HEK293 (cell line): ENCODE measurements around the gene TSSK3.

Source experiments
- CTCF ChIA-PET: fragments of 350-600 bp; formaldehyde crosslinking; extraction: SDS; loops from one replicate; lab custom pipeline; 2021; ENCODE audit warnings: antibody characterized with exemption; lab: Yijun Ruan, JAX
- POLR2A ChIA-PET: fragments of 300-600 bp; formaldehyde crosslinking; extraction: SDS; loops from one replicate; lab custom pipeline; 2020; ENCODE audit warnings: antibody characterized with exemption, inconsistent platforms; lab: Yijun Ruan, JAX
- H3K27ac ChIP-seq: fragments of 200-500 bp; sonication (Bioruptor generic); 2 replicates; pipeline ENCODE4 v1.5.1; 2014; ENCODE audit warnings: low read depth, low read length, control low read depth, inconsistent platforms; ENCODE audit errors: extremely low read depth
- H3K36me3 ChIP-seq, 2 experiments: fragments of 200-500 bp in 1 of 2; sonication (Bioruptor generic) in 1 of 2; 1 replicate in 1 of 2; 2 replicates in 1 of 2; pipeline ENCODE4 v1.5.1; 2014 to 2017; ENCODE audit warnings: inconsistent platforms in 2 of 2, low read length in 2 of 2; ENCODE audit not compliant: control insufficient read depth in 2 of 2, insufficient read depth in 1 of 2
- H3K4me1 ChIP-seq: fragments of 200-500 bp; sonication (Bioruptor generic); 2 replicates; pipeline ENCODE4 v1.5.1; 2014; ENCODE audit warnings: mild to moderate bottlenecking, low read length, inconsistent platforms; ENCODE audit not compliant: control insufficient read depth, insufficient read depth
- H3K4me3 ChIP-seq: 2 replicates; pipeline ENCODE4 v1.5.1; 2011; ENCODE audit warnings: low read depth, mild to moderate bottlenecking, control low read depth, low read length, moderate library complexity
- H3K9me3 ChIP-seq: fragments of 200-500 bp; sonication (Bioruptor generic); 2 replicates; pipeline ENCODE4 v1.5.1; 2014; ENCODE audit warnings: low read depth, low read length, inconsistent platforms; ENCODE audit not compliant: control insufficient read depth, insufficient read depth
- GFI1B ChIP-seq: fragments of 450-650 bp; formaldehyde crosslinking; IDR thresholded peaks from 2 replicates; pipeline ENCODE4 v1.5.1; 2016; ENCODE audit warnings: missing biosample characterization, missing genetic modification characterization
- ZBTB10 ChIP-seq: fragments of 450-650 bp; formaldehyde crosslinking; IDR thresholded peaks from 2 replicates; pipeline ENCODE4 v1.5.1; 2016; ENCODE audit warnings: missing biosample characterization, missing genetic modification characterization
- ZBTB17 ChIP-seq: fragments of 450-650 bp; formaldehyde crosslinking; IDR thresholded peaks from 2 replicates; pipeline ENCODE4 v1.5.1; 2016; ENCODE audit warnings: missing biosample characterization, missing genetic modification characterization
- ZBTB48 ChIP-seq: fragments of 450-650 bp; formaldehyde crosslinking; IDR thresholded peaks from 2 replicates; pipeline ENCODE4 v1.5.1; 2016; ENCODE audit warnings: missing biosample characterization, missing genetic modification characterization
- ZFP41 ChIP-seq: fragments of 450-650 bp; formaldehyde crosslinking; IDR thresholded peaks from 2 replicates; pipeline ENCODE4 v1.5.1; 2016; ENCODE audit warnings: missing biosample characterization, missing genetic modification characterization, borderline replicate concordance
- ZNF175 ChIP-seq: fragments of 450-650 bp; formaldehyde crosslinking; IDR thresholded peaks from 2 replicates; pipeline ENCODE4 v1.5.1; 2016; ENCODE audit warnings: missing biosample characterization, missing genetic modification characterization
- ZNF2 ChIP-seq: fragments of 450-650 bp; formaldehyde crosslinking; IDR thresholded peaks from 2 replicates; pipeline ENCODE4 v1.5.1; 2016; ENCODE audit warnings: missing biosample characterization, missing genetic modification characterization
- ZNF211 ChIP-seq: fragments of 450-650 bp; formaldehyde crosslinking; IDR thresholded peaks from 2 replicates; pipeline ENCODE4 v1.5.1; 2016; ENCODE audit warnings: low read depth, missing biosample characterization, missing genetic modification characterization
- ZNF501 ChIP-seq: fragments of 450-650 bp; formaldehyde crosslinking; IDR thresholded peaks from 2 replicates; pipeline ENCODE4 v1.5.1; 2016; ENCODE audit warnings: missing biosample characterization, missing genetic modification characterization
- ZNF600 ChIP-seq: fragments of 450-650 bp; formaldehyde crosslinking; IDR thresholded peaks from 2 replicates; pipeline ENCODE4 v1.5.1; 2016; ENCODE audit warnings: missing biosample characterization, missing genetic modification characterization
- ZNF654 ChIP-seq: fragments of 450-650 bp; formaldehyde crosslinking; IDR thresholded peaks from 2 replicates; pipeline ENCODE4 v1.5.1; 2016; ENCODE audit warnings: low read depth, missing biosample characterization, missing genetic modification characterization
- ZNF777 ChIP-seq: fragments of 450-650 bp; formaldehyde crosslinking; IDR thresholded peaks from 2 replicates; pipeline ENCODE4 v1.5.1; 2017; ENCODE audit warnings: missing biosample characterization, missing genetic modification characterization, borderline replicate concordance
- ZNF837 ChIP-seq: fragments of 450-650 bp; formaldehyde crosslinking; IDR thresholded peaks from 2 replicates; pipeline ENCODE4 v1.5.1; 2016; ENCODE audit warnings: missing biosample characterization, missing genetic modification characterization
- ZNF843 ChIP-seq: fragments of 450-650 bp; formaldehyde crosslinking; IDR thresholded peaks from 2 replicates; pipeline ENCODE4 v1.5.1; 2016; ENCODE audit warnings: missing biosample characterization, missing genetic modification characterization
- ZSCAN30 ChIP-seq: fragments of 450-650 bp; IDR thresholded peaks from 2 replicates; pipeline ENCODE4 v1.5.1; 2018; ENCODE audit warnings: missing biosample characterization, mild to moderate bottlenecking, missing genetic modification characterization, moderate library complexity
- ZXDB ChIP-seq: fragments of 450-650 bp; formaldehyde crosslinking; IDR thresholded peaks from 2 replicates; pipeline ENCODE4 v1.5.1; 2016; ENCODE audit warnings: missing biosample characterization, missing genetic modification characterization
- TF ChIP-seq, protein P1 (sequence below): fragments of 450-650 bp; formaldehyde crosslinking; IDR thresholded peaks from 2 replicates; pipeline ENCODE4 v1.5.1; 2016; ENCODE audit warnings: missing biosample characterization, missing genetic modification characterization
- TF ChIP-seq, protein P2 (sequence below): fragments of 450-650 bp; formaldehyde crosslinking; IDR thresholded peaks from 2 replicates; pipeline ENCODE4 v1.5.1; 2016; ENCODE audit warnings: missing biosample characterization, missing genetic modification characterization
- TF ChIP-seq, protein P3 (sequence below): fragments of 450-650 bp; formaldehyde crosslinking; IDR thresholded peaks from 2 replicates; pipeline ENCODE4 v1.5.1; 2016; ENCODE audit warnings: missing biosample characterization, missing genetic modification characterization, borderline replicate concordance

TSSK3 gene

GRCh38 chr1:32411261-32411660, 48.9 kb downstream of the TSSK3 start:
- Histone ChIP-seq H3K36me3 (no peaks in the 10 kb centered on the region), H3K4me3 (no peak overlapping the region)
- POLR2A ChIA-PET = interaction anchor here (1.3 kb wide), 1 partner anchor 17 kb away, joined by 4 read pairs; the partner anchor contains the start of gene BSDC1
- no peak for TF ChIP-seq ZBTB10 (tag by site-specific recombination)
- no peak for TF ChIP-seq ZNF837
- TF ChIP-seq ZNF211 (tag by site-specific recombination) = no peak
- TF ChIP-seq, protein P1, sequence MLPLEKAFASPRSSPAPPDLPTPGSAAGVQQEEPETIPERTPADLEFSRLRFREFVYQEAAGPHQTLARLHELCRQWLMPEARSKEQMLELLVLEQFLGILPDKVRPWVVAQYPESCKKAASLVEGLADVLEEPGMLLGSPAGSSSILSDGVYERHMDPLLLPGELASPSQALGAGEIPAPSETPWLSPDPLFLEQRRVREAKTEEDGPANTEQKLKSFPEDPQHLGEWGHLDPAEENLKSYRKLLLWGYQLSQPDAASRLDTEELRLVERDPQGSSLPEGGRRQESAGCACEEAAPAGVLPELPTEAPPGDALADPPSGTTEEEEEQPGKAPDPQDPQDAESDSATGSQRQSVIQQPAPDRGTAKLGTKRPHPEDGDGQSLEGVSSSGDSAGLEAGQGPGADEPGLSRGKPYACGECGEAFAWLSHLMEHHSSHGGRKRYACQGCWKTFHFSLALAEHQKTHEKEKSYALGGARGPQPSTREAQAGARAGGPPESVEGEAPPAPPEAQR (tag by site-specific recombination) = no peak
- TF ChIP-seq, all 188 proteins: peak for 0
- no peaks in the 10 kb centered on the region for H3K4me1 ChIP-seq
- CTCF ChIA-PET = interaction anchor here (0.6 to 7.1 kb wide), 4 partner anchors 10 to 235 kb away, joined by 3 to 105 read pairs (median 4); no protein-coding TSS in a partner anchor
- H3K27ac ChIP-seq = no peak overlapping the region
- no peaks in the 10 kb centered on the region for H3K9me3 ChIP-seq

GRCh38 chr1:32413507-32414185, 51.3 kb downstream of the TSSK3 start:
- Histone ChIP-seq H3K9me3 (no peaks in the 10 kb centered on the region), H3K36me3 (no peaks in the 10 kb centered on the region), H3K27ac (no peak overlapping the region), H3K4me3 (no peak overlapping the region), H3K4me1 (no peaks in the 10 kb centered on the region)
- ChIA-PET CTCF (interaction anchor here (0.6 to 7.1 kb wide), 18 partner anchors 9 to 490 kb away, joined by 3 to 105 read pairs (median 4); partner anchors contain the start of gene BSDC1), POLR2A (no interaction called here)
- TF ChIP-seq ZNF175 (tag by site-specific recombination) (no peak), ZXDB (tag by site-specific recombination) (0 out of 2 replicates have a peak, but pooled peaks have one; percentile 19), ZFP41 (tag by site-specific recombination) (no peak), ZNF2 (tag by site-specific recombination) (peak; percentile 60; the same call in 1 of the 2 replicates), ZNF501 (tag by site-specific recombination) (peak; percentile 58; the same call in 1 of the 2 replicates), ZSCAN30 (tag by site-specific recombination) (0 out of 2 replicates have a peak, but pooled peaks have one; percentile 53), ZBTB48 (0 out of 2 replicates have a peak, but pooled peaks have one; percentile 29), ZNF654 (tag by site-specific recombination) (peak; percentile 99), GFI1B (tag by site-specific recombination) (no peak), ZNF600 (tag by site-specific recombination) (peak; percentile 64; the same call in 1 of the 2 replicates), ZNF777 (tag by site-specific recombination) (no peak), ZNF843 (tag by site-specific recombination) (no peak), ZBTB17 (tag by site-specific recombination) (peak; percentile 38; the same call in 1 of the 2 replicates)
- TF ChIP-seq, protein P2, sequence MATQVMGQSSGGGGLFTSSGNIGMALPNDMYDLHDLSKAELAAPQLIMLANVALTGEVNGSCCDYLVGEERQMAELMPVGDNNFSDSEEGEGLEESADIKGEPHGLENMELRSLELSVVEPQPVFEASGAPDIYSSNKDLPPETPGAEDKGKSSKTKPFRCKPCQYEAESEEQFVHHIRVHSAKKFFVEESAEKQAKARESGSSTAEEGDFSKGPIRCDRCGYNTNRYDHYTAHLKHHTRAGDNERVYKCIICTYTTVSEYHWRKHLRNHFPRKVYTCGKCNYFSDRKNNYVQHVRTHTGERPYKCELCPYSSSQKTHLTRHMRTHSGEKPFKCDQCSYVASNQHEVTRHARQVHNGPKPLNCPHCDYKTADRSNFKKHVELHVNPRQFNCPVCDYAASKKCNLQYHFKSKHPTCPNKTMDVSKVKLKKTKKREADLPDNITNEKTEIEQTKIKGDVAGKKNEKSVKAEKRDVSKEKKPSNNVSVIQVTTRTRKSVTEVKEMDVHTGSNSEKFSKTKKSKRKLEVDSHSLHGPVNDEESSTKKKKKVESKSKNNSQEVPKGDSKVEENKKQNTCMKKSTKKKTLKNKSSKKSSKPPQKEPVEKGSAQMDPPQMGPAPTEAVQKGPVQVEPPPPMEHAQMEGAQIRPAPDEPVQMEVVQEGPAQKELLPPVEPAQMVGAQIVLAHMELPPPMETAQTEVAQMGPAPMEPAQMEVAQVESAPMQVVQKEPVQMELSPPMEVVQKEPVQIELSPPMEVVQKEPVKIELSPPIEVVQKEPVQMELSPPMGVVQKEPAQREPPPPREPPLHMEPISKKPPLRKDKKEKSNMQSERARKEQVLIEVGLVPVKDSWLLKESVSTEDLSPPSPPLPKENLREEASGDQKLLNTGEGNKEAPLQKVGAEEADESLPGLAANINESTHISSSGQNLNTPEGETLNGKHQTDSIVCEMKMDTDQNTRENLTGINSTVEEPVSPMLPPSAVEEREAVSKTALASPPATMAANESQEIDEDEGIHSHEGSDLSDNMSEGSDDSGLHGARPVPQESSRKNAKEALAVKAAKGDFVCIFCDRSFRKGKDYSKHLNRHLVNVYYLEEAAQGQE (tag by site-specific recombination) = peak; percentile 84
- TF ChIP-seq, protein P3, sequence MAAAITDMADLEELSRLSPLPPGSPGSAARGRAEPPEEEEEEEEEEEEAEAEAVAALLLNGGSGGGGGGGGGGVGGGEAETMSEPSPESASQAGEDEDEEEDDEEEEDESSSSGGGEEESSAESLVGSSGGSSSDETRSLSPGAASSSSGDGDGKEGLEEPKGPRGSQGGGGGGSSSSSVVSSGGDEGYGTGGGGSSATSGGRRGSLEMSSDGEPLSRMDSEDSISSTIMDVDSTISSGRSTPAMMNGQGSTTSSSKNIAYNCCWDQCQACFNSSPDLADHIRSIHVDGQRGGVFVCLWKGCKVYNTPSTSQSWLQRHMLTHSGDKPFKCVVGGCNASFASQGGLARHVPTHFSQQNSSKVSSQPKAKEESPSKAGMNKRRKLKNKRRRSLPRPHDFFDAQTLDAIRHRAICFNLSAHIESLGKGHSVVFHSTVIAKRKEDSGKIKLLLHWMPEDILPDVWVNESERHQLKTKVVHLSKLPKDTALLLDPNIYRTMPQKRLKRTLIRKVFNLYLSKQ (tag by site-specific recombination) = no peak
